Subcutaneous adipose tissue (tissue), 4 donors: Measurements from ENCODE around the gene NME1. TPM values are rescaled to one million over a fixed set of nuclear protein-coding genes. Genes with fewer than 3 reads are reported as not detected.

Experiments
- total RNA-seq, 4 donors: library from RNA; depleted of rRNA; stranded (reverse); fragments of >200 nt; gene quantifications; one replicate each; pipeline ENCODE4 v1.1.0, GENCODE V29; 2016
- TF ChIP-seq, protein P1 (sequence below): fragments of 450-650 bp; IDR thresholded peaks from one replicate; pipeline ENCODE4 v1.5.1; 2016; ENCODE audit warnings: low read depth, mild to moderate bottlenecking, control low read depth, antibody characterized with exemption, moderate library complexity

Gene NME1
- total RNA-seq, 4 donors from 2014 or later, result 20.2 to 46.0 (median 22.7) TPM

DNA sequence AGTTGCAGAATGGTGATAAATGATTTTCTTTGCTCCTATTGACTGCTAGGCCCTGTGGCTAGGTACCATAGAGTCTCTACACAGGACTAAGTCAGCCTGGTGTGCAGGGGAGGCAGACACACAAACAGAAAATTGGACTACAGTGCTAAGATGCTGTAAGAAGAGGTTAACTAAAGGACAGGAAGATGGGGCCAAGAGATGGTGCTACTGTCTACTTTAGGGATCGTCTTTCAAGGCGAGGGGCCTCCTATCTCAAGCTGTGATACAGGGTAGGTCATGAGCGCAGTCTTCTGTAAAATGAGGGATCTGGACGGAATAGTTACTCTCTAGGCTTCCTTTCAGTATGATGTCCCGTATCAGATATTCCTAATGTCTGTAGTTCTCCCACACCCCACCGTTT is 817 bp downstream of the NME1 start:
- TF ChIP-seq, protein P1, sequence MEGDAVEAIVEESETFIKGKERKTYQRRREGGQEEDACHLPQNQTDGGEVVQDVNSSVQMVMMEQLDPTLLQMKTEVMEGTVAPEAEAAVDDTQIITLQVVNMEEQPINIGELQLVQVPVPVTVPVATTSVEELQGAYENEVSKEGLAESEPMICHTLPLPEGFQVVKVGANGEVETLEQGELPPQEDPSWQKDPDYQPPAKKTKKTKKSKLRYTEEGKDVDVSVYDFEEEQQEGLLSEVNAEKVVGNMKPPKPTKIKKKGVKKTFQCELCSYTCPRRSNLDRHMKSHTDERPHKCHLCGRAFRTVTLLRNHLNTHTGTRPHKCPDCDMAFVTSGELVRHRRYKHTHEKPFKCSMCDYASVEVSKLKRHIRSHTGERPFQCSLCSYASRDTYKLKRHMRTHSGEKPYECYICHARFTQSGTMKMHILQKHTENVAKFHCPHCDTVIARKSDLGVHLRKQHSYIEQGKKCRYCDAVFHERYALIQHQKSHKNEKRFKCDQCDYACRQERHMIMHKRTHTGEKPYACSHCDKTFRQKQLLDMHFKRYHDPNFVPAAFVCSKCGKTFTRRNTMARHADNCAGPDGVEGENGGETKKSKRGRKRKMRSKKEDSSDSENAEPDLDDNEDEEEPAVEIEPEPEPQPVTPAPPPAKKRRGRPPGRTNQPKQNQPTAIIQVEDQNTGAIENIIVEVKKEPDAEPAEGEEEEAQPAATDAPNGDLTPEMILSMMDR, result no peak

DNA sequence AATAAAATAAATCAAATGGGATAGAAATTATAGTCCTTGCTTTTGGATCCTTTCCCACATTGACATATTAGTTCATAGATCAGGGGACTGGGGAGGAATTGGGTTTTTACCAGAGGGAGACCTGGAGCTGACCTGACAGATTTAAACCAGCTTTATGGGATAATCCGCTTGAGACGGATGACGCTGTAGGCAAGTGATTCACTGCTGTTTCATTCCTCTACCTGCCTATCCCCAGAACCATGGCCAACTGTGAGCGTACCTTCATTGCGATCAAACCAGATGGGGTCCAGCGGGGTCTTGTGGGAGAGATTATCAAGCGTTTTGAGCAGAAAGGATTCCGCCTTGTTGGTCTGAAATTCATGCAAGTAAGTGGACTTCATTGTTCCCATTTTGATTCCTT is 2.1 kb downstream of the NME1 start:
- TF ChIP-seq, protein P1, result no peak

DNA sequence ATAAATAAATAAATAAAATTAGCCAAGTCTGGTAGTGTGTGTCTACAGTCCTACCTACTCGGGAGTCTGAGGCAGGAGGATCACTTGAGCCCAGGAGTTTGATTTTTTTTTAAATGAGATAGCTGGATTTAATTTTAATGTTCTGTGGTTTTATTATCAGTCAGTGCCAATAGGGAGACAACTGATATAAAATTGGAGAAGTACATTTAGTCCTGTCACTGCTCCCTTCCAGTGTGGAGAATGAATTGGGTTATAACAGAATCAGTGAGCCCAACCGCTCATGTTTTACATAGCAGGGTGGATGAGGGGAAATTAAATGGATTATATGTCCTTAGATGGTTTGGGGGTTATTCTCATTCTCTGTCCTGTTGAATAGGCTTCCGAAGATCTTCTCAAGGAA is 6.2 kb downstream of the NME1 start:
- TF ChIP-seq, protein P1, result no peak

DNA sequence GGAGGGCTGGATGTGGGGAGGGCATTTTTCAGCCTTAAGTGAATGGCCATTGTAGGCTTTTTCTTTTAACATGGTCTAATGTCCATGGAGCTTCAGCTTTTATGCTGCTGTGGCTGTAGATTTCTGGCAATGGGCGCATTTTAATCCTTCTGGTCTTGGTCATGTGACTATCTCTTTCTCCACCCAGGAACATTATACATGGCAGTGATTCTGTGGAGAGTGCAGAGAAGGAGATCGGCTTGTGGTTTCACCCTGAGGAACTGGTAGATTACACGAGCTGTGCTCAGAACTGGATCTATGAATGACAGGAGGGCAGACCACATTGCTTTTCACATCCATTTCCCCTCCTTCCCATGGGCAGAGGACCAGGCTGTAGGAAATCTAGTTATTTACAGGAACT is 8.2 kb downstream of the NME1 start:
- TF ChIP-seq, protein P1, result no peak

DNA sequence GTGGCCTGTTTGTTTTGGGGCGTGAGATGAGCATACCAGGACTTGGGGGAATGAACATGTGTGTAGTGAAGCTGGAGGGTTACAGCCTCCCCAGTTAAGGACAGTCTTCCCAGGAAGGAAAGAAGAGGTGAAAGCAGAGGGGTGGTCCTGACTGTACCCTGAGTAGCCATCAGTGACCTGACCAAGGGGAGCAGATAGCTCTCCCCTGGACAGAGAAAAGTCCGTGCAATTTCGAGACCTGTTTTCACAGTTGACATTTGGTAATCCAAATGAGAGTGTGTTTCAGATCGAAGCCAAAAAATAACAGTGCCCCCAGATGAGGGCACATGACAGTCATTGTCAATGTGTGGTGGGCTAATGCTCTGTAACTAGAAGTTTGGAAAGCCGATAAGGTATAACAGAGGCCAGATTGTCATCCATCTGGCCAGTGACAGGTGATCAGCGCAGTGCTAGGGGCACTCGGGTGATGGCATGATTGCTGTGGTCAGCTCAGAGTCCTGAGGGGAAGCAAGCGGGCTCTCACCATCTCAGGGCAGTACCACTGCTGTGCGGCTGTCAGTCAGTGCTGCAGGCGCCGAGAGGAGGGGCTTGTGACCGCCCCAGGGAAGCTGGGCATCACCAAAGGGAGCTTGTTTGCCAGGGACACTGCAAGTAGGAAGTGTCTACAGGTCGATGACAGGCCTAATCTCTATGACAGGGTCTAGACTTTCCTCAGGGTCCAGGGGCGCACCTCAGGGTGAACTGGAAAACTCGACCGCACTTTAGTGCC is 11.7 kb downstream of the NME1 start:
- TF ChIP-seq, protein P1, result no peak

DNA sequence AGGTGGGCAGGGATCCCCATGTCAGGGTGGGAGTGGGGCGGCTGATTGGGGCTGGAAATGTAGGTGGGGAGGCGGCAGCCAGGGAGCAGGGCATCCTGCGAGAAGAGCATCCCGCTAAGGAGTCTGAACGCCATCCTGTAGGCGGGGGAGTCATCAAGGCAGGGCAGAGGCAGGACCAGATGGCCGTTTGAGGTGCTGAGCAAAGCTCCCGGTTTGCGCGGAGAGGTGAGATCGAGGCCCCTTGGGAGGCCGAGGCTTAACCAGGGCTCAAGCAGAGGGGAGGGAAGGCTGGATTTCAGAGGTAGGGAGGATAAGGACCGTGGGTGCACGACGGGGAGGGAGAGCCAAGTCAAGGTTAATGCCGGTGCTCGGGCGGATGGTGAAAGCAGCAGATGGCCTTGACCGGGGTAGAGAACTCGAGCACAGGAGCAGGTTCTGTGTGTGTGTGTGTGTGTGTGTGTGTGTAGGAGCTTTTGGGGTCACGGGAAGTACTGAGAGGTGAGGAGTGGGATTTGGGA is 12.4 kb downstream of the NME1 start:
- TF ChIP-seq, protein P1, result no peak

DNA sequence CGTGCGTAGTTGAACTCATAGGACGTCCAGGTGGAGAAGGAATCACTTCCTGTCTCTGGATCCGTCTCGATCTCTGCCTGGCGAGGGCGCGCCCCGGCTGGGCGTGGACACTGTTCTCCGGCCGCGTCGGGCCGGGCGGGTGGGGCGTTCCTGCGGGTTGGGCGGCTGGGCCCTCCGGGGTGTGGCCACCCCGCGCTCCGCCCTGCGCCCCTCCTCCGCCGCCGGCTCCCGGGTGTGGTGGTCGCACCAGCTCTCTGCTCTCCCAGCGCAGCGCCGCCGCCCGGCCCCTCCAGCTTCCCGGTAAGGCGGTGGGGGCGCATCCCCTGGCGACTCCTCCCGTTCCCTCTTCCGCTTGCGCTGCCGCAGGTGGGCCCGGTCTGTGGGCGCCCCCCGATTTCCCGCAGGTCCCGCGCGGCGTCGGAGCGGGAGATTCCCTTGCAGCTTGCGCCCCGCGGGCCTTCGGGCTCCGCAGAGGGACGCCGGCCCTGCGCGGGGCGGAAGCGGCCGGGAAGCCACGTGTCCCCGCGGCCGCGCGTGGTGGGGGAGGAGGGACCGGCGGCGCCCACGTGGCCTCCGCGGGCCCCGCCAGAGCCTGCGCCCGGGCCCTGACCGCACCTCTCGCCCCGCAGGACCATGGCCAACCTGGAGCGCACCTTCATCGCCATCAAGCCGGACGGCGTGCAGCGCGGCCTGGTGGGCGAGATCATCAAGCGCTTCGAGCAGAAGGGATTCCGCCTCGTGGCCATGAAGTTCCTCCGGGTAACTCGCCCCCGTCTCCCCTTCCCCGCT is 13.0 kb downstream of the NME1 start, which contains the start of gene NME2:
NME2 (plus strand) TSS at position 214 of the 789 bp plus-strand sequence; CDS start at position 634, 420 bp downstream.
- TF ChIP-seq, protein P1, result no peak
